CD14-positive monocyte (primary cell): ENCODE results near the gene SPAAR. TPM values are rescaled to one million over a fixed set of nuclear protein-coding genes. Genes with fewer than 3 reads are reported as not detected.

Source experiments
- DNase-seq, 3 donors: peaks; one replicate each; pipeline ENCODE4 v3.0.0-alpha.2; 2011 to 2022
- H2AFZ ChIP-seq: 2 replicates; pipeline ENCODE4 v1.6.0; 2012; ENCODE audit warnings: mild to moderate bottlenecking, low read depth, low read length, inconsistent platforms; ENCODE audit not compliant: insufficient read depth, poor library complexity, severe bottlenecking
- H3K27ac ChIP-seq, 2 donors: 1 replicate in 1 of 2; 2 replicates in 1 of 2; pipeline ENCODE4 v1.5.1; 2012 to 2013; ENCODE audit warnings: low read length in 2 of 2, control low read depth in 1 of 2, inconsistent platforms in 1 of 2, low read depth in 1 of 2, mild to moderate bottlenecking in 1 of 2
- H3K27me3 ChIP-seq, 2 donors: one replicate each; pipeline versions ENCODE4 v1.6.0 to v1.6.1; 2011 to 2013; ENCODE audit warnings: low read length in 2 of 2; ENCODE audit not compliant: control insufficient read depth in 2 of 2, insufficient read depth in 2 of 2
- H3K36me3 ChIP-seq, 2 donors: replicated peaks in 1 of 2; 1 replicate in 1 of 2; 2 replicates in 1 of 2; pipeline versions ENCODE4 v1.5.1 to v1.6.1; 2012 to 2013; ENCODE audit warnings: low read length in 2 of 2, control low read depth in 1 of 2, inconsistent platforms in 1 of 2, mild to moderate bottlenecking in 1 of 2; ENCODE audit not compliant: insufficient read depth in 2 of 2, control insufficient read depth in 1 of 2
- H3K4me1 ChIP-seq, 2 donors: 1 replicate in 1 of 2; 2 replicates in 1 of 2; pipeline versions ENCODE4 v1.5.1 to v1.6.1; 2012 to 2013; ENCODE audit warnings: low read length in 2 of 2, control low read depth in 1 of 2, inconsistent platforms in 1 of 2, mild to moderate bottlenecking in 1 of 2, moderate library complexity in 1 of 2; ENCODE audit not compliant: insufficient read depth in 2 of 2, control insufficient read depth in 1 of 2
- H3K4me2 ChIP-seq: replicated peaks from 2 replicates; pipeline ENCODE3; 2012; ENCODE audit warnings: low read length, moderate library complexity, mild to moderate bottlenecking; ENCODE audit not compliant: poor library complexity, severe bottlenecking; ENCODE audit errors: extremely low read depth
- H3K4me3 ChIP-seq, 3 experiments: fragments of 200-600 bp in 1 of 3; sonication (generic) in 1 of 3; replicated peaks in 1 of 3; 1 replicate in 2 of 3; 2 replicates in 1 of 3; pipeline ENCODE4 v1.5.1; 2011 to 2013; ENCODE audit warnings: low read length in 3 of 3, mild to moderate bottlenecking in 3 of 3, control low read depth in 2 of 3, low read depth in 2 of 3, inconsistent platforms in 1 of 3, moderate library complexity in 1 of 3
- H3K79me2 ChIP-seq: 2 replicates; pipeline ENCODE4 v1.6.0; 2012; ENCODE audit warnings: mild to moderate bottlenecking, control low read depth, inconsistent platforms, low read length, moderate library complexity; ENCODE audit not compliant: insufficient read depth
- H3K9ac ChIP-seq: 2 replicates; pipeline ENCODE4 v1.6.0; 2017; ENCODE audit warnings: low read length, mild to moderate bottlenecking; ENCODE audit not compliant: insufficient read depth, poor library complexity, severe bottlenecking
- H3K9me3 ChIP-seq, 2 donors: replicated peaks in 1 of 2; 1 replicate in 1 of 2; 2 replicates in 1 of 2; pipeline versions ENCODE4 v1.5.1 to v1.6.1; 2012 to 2013; ENCODE audit warnings: low read length in 2 of 2, control low read depth in 1 of 2; ENCODE audit not compliant: control insufficient read depth in 1 of 2, insufficient read depth in 1 of 2
- H4K20me1 ChIP-seq: 2 replicates; pipeline ENCODE4 v1.6.0; 2012; ENCODE audit warnings: mild to moderate bottlenecking, low read length, control low read depth, moderate library complexity; ENCODE audit not compliant: insufficient read depth
- H3K27ac Mint-ChIP-seq, 7 donors: one replicate each; pipeline ENCODE4 v1.8.0; 2020; ENCODE audit warnings: mild to moderate bottlenecking in 7 of 7, mixed read lengths in 7 of 7, moderate library complexity in 6 of 7, inconsistent platforms in 2 of 7
- H3K27me3 Mint-ChIP-seq, 3 donors: one replicate each; pipeline ENCODE4 v1.8.0; 2021 to 2022; ENCODE audit warnings: low read depth in 3 of 3, mild to moderate bottlenecking in 3 of 3, mixed read lengths in 3 of 3, moderate library complexity in 3 of 3, inconsistent platforms in 1 of 3
- H3K36me3 Mint-ChIP-seq, 2 donors: one replicate each; pipeline ENCODE4 v1.8.0; 2020; ENCODE audit warnings: mixed read lengths in 2 of 2, inconsistent platforms in 1 of 2, mild to moderate bottlenecking in 1 of 2
- H3K4me1 Mint-ChIP-seq: one replicate; pipeline ENCODE4 v1.8.0; 2020; ENCODE audit warnings: mild to moderate bottlenecking, mixed read lengths
- H3K4me3 Mint-ChIP-seq, 2 donors: one replicate each; pipeline ENCODE4 v1.8.0; 2020; ENCODE audit warnings: mild to moderate bottlenecking in 2 of 2, mixed read lengths in 2 of 2, moderate library complexity in 1 of 2
- H3K9me3 Mint-ChIP-seq, 7 donors: one replicate each; pipeline ENCODE4 v1.8.0; 2020 to 2022; ENCODE audit warnings: mixed read lengths in 7 of 7, mild to moderate bottlenecking in 6 of 7, moderate library complexity in 6 of 7, inconsistent platforms in 2 of 7
- CTCF ChIP-seq: fragments of 200-600 bp; IDR thresholded peaks from one replicate; pipeline ENCODE4 v1.8.0; 2022; ENCODE audit warnings: antibody characterized with exemption, mild to moderate bottlenecking
- WGBS: methylation state at CpG from one replicate; pipeline ENCODE4 v1.1.5; 2013; ENCODE audit warnings: missing lambda C conversion rate; ENCODE audit not compliant: insufficient coverage; 5-methylcytosine and 5-hydroxymethylcytosine counted together
- intact Hi-C, 2 donors: fragments of 100-400 bp; cut with micrococcal nuclease; formaldehyde crosslinking; loops; one replicate each; pipeline versions ENCODE4 v1.15.0 to v1.15.1; 2023
- polyA plus RNA-seq, 3 donors: library from polyadenylated mRNA; depleted of rRNA in 1 of 3; unstranded in 2 of 3; stranded (reverse) in 1 of 3; fragments of 300-500 nt in 2 of 3; fragments of >200 nt in 1 of 3; fragmentation: Illumina TruSeq in 2 of 3; gene quantifications; 1 replicate in 2 of 3; 2 replicates in 1 of 3; pipeline ENCODE4 v1.2.3, GENCODE V29; 2012 to 2021

The SPAAR gene
- polyA plus RNA-seq, 3 donors: not detected

DNA sequence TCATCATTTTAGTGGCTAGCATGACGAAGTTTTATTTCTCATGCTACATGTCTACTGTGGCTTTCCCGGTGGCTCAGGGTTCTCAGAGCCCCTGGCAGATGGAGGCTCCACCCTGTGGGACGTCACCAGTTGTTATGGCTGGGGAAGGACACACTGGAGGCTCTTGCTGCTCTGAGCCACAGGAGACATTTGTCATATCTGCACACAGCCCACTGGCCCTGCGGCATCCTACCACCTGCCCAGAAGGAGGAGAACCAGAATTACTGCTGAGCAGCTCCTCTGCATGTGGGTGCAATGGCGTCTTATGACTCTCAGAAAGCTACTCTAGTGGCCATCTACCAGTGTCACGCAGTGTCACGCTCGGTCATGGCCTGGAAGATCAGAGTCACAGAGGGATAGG is 45.7 kb upstream of the SPAAR start:
- Mint-ChIP-seq H3K4me3 (no peak overlapping the region), H3K4me1 (peaks cover 15% of the 10 kb centered on the region), H3K27me3 (peaks cover 20 to 40% (median 31%) of the 10 kb centered on the region in 3 donors), H3K9me3 (no peaks in the 10 kb centered on the region), H3K27ac (peak overlapping the region in 1 of 7 donors; percentile 32), H3K36me3 (peaks cover under 1 to 2% of the 10 kb centered on the region in 2 donors)
- H3K79me2 ChIP-seq: no peaks in the 10 kb centered on the region
- H3K4me1 ChIP-seq: peaks cover 0 to 10% of the 10 kb centered on the region in 2 donors
- H4K20me1 ChIP-seq: no peaks in the 10 kb centered on the region
- no peaks in the 10 kb centered on the region for H3K36me3 ChIP-seq
- no peak for DNase-seq
- intact Hi-C loops: no loop called here
- H3K27ac ChIP-seq: no peak overlapping the region
- peaks cover 5 to 32% of the 10 kb centered on the region in 2 donors for H3K27me3 ChIP-seq
- no peak for TF ChIP-seq CTCF
- no peak overlapping the region for H3K9ac ChIP-seq
- WGBS: 87% methylated on average over 7 of the region's 8 CpGs
- no peak overlapping the region for H3K4me3 ChIP-seq
- no peak overlapping the region for H2AFZ ChIP-seq
- H3K9me3 ChIP-seq: no peaks in the 10 kb centered on the region
- no peak overlapping the region for H3K4me2 ChIP-seq

DNA sequence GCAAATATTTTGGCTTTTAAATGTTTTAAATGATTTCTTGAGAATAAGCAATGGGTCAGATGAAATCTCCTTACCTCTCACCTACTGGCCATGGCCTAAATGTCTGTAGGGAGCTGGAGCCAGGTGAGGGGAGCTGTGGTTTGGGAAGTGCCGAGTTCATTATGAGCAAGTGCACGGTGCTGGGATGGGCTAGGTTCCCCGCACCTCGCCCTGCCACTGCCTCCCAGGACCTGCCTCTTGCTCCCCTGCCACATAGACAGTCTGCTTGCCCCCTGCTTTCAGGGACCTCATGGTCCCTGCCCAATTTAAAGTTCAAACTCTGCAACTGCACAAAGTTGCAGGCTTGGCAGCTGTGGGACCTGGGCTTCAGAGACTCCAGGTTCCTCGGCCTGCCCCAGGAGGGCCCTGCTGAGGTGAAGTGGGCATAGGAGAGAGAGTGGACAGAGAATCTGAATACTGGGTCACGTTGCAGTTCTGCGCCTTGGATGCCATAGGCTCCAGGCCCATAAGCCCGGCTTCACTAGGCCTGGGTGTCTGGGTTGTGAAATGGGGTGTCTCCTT is 44.5 kb upstream of the SPAAR start:
- Histone ChIP-seq H3K79me2 (no peaks in the 10 kb centered on the region), H2AFZ (no peak overlapping the region), H3K9ac (no peak overlapping the region), H3K4me2 (no peak overlapping the region), H4K20me1 (no peaks in the 10 kb centered on the region), H3K9me3 (no peaks in the 10 kb centered on the region), H3K27me3 (peaks cover 5 to 32% of the 10 kb centered on the region in 2 donors), H3K4me1 (no peaks in the 10 kb centered on the region), H3K36me3 (no peaks in the 10 kb centered on the region), H3K4me3 (no peak overlapping the region), H3K27ac (no peak overlapping the region)
- no peaks in the 10 kb centered on the region for H3K9me3 Mint-ChIP-seq
- WGBS: 95% methylated on average over 7 of the region's 8 CpGs
- peaks cover 25 to 38% (median 27%) of the 10 kb centered on the region in 3 donors for H3K27me3 Mint-ChIP-seq
- peaks cover 5% of the 10 kb centered on the region for H3K4me1 Mint-ChIP-seq
- H3K36me3 Mint-ChIP-seq: peaks cover 0 to 2% of the 10 kb centered on the region in 2 donors
- no peak for TF ChIP-seq CTCF
- H3K27ac Mint-ChIP-seq: no peak overlapping the region
- DNase-seq: no peak
- no peak overlapping the region for H3K4me3 Mint-ChIP-seq
- intact Hi-C loops: no loop called here
